GM10266 (cell line): ENCODE measurements around the gene INPP5B.
A peak's percentile ranks its signal among the peaks of the same experiment; 100 is the strongest.

ENCODE experiments used
- DNase-seq: peaks from one replicate; pipeline ENCODE4 v3.0.0; 2012; ENCODE audit errors: extremely low spot score
- CTCF ChIP-seq: IDR thresholded peaks from 2 replicates; pipeline ENCODE4 v1.5.1; 2012; ENCODE audit warnings: mild to moderate bottlenecking, low read depth; ENCODE audit not compliant: control insufficient read depth, insufficient read depth; ENCODE audit errors: missing control alignments

INPP5B gene

GRCh38 chr1:37850352-37850955 lies 96.4 kb downstream of the INPP5B start:
- no peak for TF ChIP-seq CTCF
- DNase-seq = no peak

- TF ChIP-seq CTCF = no peak
These were observed 97.4 kb downstream of the INPP5B start for GRCh38 chr1:37849480-37849879.

GRCh38 chr1:37846647-37847339 lies 100.1 kb downstream of the INPP5B start:
- peak; percentile 19 for DNase-seq
- TF ChIP-seq CTCF = no peak

More at GRCh38 chr1:37849480-37849879, 97.4 kb downstream of the INPP5B start:
- DNase-seq = no peak

GRCh38 chr1:37845786-37846185 lies 101.1 kb downstream of the INPP5B start:
- no peak for TF ChIP-seq CTCF
- DNase-seq = no peak

- DNase-seq = no peak
- TF ChIP-seq CTCF = no peak
These were observed 101.7 kb downstream of the INPP5B start for GRCh38 chr1:37845049-37845646.

- no peak for TF ChIP-seq CTCF
- no peak for DNase-seq
These were observed 102.3 kb downstream of the INPP5B start for GRCh38 chr1:37844536-37844935.

- no peak for TF ChIP-seq CTCF
- no peak for DNase-seq
These were observed 105.2 kb downstream of the INPP5B start for GRCh38 chr1:37841652-37842051.
